Glutamatergic neuron (in vitro differentiated cells): Measurements from ENCODE around the gene EXOC6B. TPM values are rescaled to one million over a fixed set of nuclear protein-coding genes. Genes with fewer than 3 reads are reported as not detected.
A peak's percentile ranks its signal among the peaks of the same experiment; 100 is the strongest.

Experiments used
- DNase-seq: peaks from one replicate; pipeline ENCODE4 v3.0.0; 2022
- H3K27ac Mint-ChIP-seq: one replicate; pipeline ENCODE4 v1.8.0; 2020; ENCODE audit warnings: mild to moderate bottlenecking, mixed read lengths, inconsistent platforms; ENCODE audit not compliant: unreplicated experiment
- H3K27me3 Mint-ChIP-seq: one replicate; pipeline ENCODE4 v1.8.0; 2020; ENCODE audit warnings: mild to moderate bottlenecking, moderate library complexity, mixed read lengths, inconsistent platforms; ENCODE audit not compliant: unreplicated experiment
- H3K36me3 Mint-ChIP-seq: one replicate; pipeline ENCODE4 v1.8.0; 2020; ENCODE audit warnings: mild to moderate bottlenecking, mixed read lengths, inconsistent platforms; ENCODE audit not compliant: unreplicated experiment
- H3K4me1 Mint-ChIP-seq: one replicate; pipeline ENCODE4 v1.8.0; 2020; ENCODE audit warnings: mild to moderate bottlenecking, low read depth, mixed read lengths, inconsistent platforms; ENCODE audit not compliant: unreplicated experiment
- H3K4me3 Mint-ChIP-seq: one replicate; pipeline ENCODE4 v1.8.0; 2020; ENCODE audit warnings: mild to moderate bottlenecking, mixed read lengths, inconsistent platforms; ENCODE audit not compliant: unreplicated experiment
- H3K9me3 Mint-ChIP-seq: one replicate; pipeline ENCODE4 v1.8.0; 2020; ENCODE audit warnings: mild to moderate bottlenecking, moderate library complexity, mixed read lengths, inconsistent platforms; ENCODE audit not compliant: unreplicated experiment
- total RNA-seq: library from RNA; stranded (reverse); fragmentation: NEBNext Ultra II Directional; extraction: Animal tissue kit (Norgen Biotek cat#: 25700); gene quantifications from one replicate; pipeline ENCODE4 v1.2.1, GENCODE V29; 2021; ENCODE audit not compliant: unreplicated experiment
- TF ChIP-seq, protein P1 (sequence below): fragments of 200-600 bp; sonication (generic); IDR thresholded peaks from one replicate; pipeline ENCODE4 v1.5.0; 2021; ENCODE audit not compliant: partially characterized antibody, unreplicated experiment

Gene EXOC6B
- total RNA-seq, 1 donor from 2014 or later: 34.5 TPM

GRCh38 chr2:72153026-72153791 is 672.6 kb downstream of the EXOC6B start:
- peaks cover 14% of the 10 kb centered on the region for H3K27me3 Mint-ChIP-seq
- no peak overlapping the region for H3K4me3 Mint-ChIP-seq
- TF ChIP-seq, protein P1, sequence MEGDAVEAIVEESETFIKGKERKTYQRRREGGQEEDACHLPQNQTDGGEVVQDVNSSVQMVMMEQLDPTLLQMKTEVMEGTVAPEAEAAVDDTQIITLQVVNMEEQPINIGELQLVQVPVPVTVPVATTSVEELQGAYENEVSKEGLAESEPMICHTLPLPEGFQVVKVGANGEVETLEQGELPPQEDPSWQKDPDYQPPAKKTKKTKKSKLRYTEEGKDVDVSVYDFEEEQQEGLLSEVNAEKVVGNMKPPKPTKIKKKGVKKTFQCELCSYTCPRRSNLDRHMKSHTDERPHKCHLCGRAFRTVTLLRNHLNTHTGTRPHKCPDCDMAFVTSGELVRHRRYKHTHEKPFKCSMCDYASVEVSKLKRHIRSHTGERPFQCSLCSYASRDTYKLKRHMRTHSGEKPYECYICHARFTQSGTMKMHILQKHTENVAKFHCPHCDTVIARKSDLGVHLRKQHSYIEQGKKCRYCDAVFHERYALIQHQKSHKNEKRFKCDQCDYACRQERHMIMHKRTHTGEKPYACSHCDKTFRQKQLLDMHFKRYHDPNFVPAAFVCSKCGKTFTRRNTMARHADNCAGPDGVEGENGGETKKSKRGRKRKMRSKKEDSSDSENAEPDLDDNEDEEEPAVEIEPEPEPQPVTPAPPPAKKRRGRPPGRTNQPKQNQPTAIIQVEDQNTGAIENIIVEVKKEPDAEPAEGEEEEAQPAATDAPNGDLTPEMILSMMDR: no peak
- DNase-seq: no peak
- H3K4me1 Mint-ChIP-seq: peaks cover 12% of the 10 kb centered on the region
- H3K9me3 Mint-ChIP-seq: peaks cover 11% of the 10 kb centered on the region
- H3K36me3 Mint-ChIP-seq: no peaks in the 10 kb centered on the region
- H3K27ac Mint-ChIP-seq: no peak overlapping the region

DNA sequence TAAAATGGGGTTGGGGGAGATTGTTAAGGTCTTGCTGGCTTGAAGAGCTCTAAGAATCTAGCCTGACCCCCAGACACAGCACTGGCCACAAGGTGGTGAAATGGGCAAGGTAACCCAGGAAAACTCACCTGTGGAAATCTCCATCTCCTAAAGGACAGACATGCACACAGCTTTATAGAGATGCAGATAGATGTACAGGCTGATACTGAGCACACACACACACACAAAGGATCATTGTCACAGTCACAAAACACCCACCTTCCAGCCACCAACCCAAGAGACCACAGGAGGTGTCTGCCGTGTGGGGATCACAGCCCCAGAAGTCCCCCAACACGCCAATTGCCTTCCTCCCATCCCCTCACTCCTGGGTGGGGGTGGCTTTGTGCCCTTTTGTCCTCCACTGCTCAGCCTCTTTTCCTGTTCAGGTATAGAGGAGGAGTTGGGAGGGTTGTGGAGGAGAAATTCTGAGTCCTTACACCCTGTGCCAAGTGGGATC is 674.9 kb downstream of the EXOC6B start:
- DNase-seq: no peak
- peaks cover 25% of the 10 kb centered on the region for H3K27me3 Mint-ChIP-seq
- H3K4me1 Mint-ChIP-seq: peaks cover 16% of the 10 kb centered on the region
- H3K27ac Mint-ChIP-seq: no peak overlapping the region
- peaks cover 18% of the 10 kb centered on the region for H3K9me3 Mint-ChIP-seq
- no peak overlapping the region for H3K4me3 Mint-ChIP-seq
- TF ChIP-seq, protein P1: no peak
- H3K36me3 Mint-ChIP-seq: no peaks in the 10 kb centered on the region

DNA sequence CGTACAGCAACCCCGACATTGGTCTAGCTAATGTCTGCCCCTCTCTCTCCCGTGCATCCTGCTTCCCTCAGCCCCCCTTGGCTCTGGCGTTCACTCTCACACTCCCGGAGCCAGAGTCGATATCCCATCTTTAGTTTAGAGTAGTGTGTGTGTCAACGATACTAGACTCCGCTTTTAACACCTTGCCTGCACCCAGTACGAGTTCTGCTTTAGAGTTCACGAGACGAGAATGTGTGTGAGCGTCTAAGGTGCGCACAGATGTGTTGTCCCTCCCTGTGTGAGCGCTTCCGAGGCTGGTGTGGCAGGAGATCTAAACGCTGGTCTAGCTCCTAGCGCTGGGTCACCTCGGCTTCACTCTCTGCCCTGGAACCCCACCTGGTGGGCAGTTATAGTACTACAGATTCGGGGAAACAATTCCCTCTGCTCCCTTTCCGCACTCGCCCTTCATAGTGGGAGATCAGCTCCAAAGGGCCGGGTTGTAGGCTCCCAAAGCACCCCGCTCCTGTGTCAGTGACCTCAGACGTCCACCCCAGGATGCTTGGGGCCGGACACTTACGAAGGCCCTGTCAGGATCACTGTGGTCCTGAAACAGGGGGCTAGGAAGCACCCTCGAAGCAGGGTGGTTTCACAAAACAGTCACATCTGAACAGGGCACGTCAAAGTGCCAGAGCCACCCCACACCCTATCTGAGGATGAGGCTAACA is 675.5 kb downstream of the EXOC6B start:
- DNase-seq: peak; percentile 86
- Mint-ChIP-seq H3K36me3 (no peaks in the 10 kb centered on the region), H3K4me3 (peak overlapping the region; percentile 85), H3K9me3 (peaks cover 20% of the 10 kb centered on the region), H3K27ac (peak overlapping the region; percentile 48), H3K4me1 (peaks cover 16% of the 10 kb centered on the region), H3K27me3 (peaks cover 27% of the 10 kb centered on the region)
- TF ChIP-seq, protein P1: peak; percentile 93

DNA sequence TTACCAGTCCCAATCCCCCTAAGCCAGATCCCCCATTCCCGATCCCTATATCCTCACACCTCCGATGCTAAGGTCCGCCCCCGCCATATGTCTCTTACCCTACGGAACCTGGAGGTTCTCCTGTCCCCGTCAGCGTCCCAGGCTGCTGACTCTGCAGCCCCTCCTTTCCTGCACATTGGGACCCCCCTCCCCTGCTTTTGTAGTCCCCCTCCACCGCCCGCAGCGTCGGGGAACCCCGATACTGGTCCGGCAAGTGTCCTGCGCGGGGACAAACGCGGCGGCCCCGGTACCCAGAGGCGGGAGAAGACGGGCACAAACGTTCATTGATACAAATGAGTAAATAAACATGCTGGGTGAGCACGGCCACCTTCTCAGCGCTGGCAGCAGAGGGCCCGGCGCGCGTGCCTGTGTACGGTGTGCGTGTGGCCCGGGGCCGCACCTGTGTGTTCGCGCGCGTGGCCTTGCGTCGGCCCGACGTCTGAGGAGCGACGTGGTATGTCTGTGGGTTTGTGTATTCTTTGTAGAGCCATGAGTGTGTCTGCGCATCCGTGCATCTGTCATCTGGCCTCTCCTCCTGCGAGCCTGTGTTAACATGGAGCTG is 676.2 kb downstream of the EXOC6B start:
- Mint-ChIP-seq H3K9me3 (peaks cover 20% of the 10 kb centered on the region), H3K27me3 (peaks cover 27% of the 10 kb centered on the region), H3K4me3 (peak overlapping the region; percentile 85), H3K4me1 (peaks cover 16% of the 10 kb centered on the region), H3K36me3 (no peaks in the 10 kb centered on the region), H3K27ac (no peak overlapping the region)
- no peak for DNase-seq
- TF ChIP-seq, protein P1: no peak
